WI38 (cell line): ENCODE data around the gene CRELD2.

ENCODE experiments used
- H3K4me3 ChIP-seq: 2 replicates; pipeline ENCODE4 v1.5.1; 2011; ENCODE audit warnings: low read depth, mild to moderate bottlenecking, control low read depth, low read length
- CTCF ChIP-seq: IDR thresholded peaks from 2 replicates; pipeline ENCODE4 v1.5.1; 2012; ENCODE audit warnings: low read depth, mild to moderate bottlenecking, control low read depth, low read length

Gene CRELD2

GRCh38 chr22:49947296-49947622 is 28.8 kb downstream of the CRELD2 start:
- TF ChIP-seq CTCF, result no peak
- no peak overlapping the region for H3K4me3 ChIP-seq

GRCh38 chr22:49948116-49948957 is 29.9 kb downstream of the CRELD2 start:
- H3K4me3 ChIP-seq, result no peak overlapping the region
- TF ChIP-seq CTCF, result no peak

GRCh38 chr22:49948958-49949913 is 30.8 kb downstream of the CRELD2 start:
- no peak for TF ChIP-seq CTCF
- H3K4me3 ChIP-seq, result no peak overlapping the region

- H3K4me3 ChIP-seq, result no peak overlapping the region
- no peak for TF ChIP-seq CTCF
These were observed 31.5 kb downstream of the CRELD2 start for GRCh38 chr22:49949914-49950292.

GRCh38 chr22:49950396-49950994 is 32.1 kb downstream of the CRELD2 start:
- no peak overlapping the region for H3K4me3 ChIP-seq
- TF ChIP-seq CTCF, result no peak

- TF ChIP-seq CTCF, result no peak
- no peak overlapping the region for H3K4me3 ChIP-seq
These were observed 32.7 kb downstream of the CRELD2 start for GRCh38 chr22:49951000-49951677.
